Astrocyte of the spinal cord (primary cell): ENCODE results near the gene NR2E1.

Source experiments
- DNase-seq: peaks from one replicate; pipeline ENCODE4 v3.0.0; 2011; ENCODE audit warnings: low read depth, low spot score
- H3K4me3 ChIP-seq: 2 replicates; pipeline ENCODE4 v1.5.1; 2011; ENCODE audit warnings: low read depth, mild to moderate bottlenecking, low read length, moderate library complexity
- in situ Hi-C: cut with HindIII; loops from 2 replicates; pipeline ENCODE4 v1.10.0; 2017; ENCODE audit warnings: low sequenced_read_pairs
- TF ChIP-seq, protein P1 (sequence below): IDR thresholded peaks from 2 replicates; pipeline ENCODE4 v1.5.1; 2012; ENCODE audit warnings: low read depth, mild to moderate bottlenecking, low read length, inconsistent platforms

The NR2E1 gene

DNA sequence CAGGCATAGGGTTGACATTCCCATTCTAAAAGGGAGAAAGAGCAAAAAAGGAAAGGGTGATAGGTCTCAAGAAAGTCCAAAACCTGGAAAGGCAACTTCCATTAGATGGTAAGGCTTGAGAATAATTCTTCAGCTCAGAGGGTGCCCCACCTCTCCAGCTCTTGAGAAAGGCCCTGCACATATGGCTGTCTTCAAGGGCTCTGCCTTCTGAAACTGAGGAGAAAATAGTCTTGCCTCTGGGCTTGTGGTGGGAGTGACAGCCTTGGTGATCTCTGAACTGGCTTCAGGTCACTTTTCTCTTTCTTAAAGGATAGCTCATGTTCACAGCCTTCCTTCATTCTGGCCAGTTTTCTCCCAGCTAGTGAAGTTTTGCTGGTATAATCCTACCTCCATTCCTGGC is 35.6 kb upstream of the NR2E1 start:
- TF ChIP-seq, protein P1, sequence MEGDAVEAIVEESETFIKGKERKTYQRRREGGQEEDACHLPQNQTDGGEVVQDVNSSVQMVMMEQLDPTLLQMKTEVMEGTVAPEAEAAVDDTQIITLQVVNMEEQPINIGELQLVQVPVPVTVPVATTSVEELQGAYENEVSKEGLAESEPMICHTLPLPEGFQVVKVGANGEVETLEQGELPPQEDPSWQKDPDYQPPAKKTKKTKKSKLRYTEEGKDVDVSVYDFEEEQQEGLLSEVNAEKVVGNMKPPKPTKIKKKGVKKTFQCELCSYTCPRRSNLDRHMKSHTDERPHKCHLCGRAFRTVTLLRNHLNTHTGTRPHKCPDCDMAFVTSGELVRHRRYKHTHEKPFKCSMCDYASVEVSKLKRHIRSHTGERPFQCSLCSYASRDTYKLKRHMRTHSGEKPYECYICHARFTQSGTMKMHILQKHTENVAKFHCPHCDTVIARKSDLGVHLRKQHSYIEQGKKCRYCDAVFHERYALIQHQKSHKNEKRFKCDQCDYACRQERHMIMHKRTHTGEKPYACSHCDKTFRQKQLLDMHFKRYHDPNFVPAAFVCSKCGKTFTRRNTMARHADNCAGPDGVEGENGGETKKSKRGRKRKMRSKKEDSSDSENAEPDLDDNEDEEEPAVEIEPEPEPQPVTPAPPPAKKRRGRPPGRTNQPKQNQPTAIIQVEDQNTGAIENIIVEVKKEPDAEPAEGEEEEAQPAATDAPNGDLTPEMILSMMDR, result no peak
- in situ Hi-C loops, result no loop called here
- no peak for DNase-seq
- no peak overlapping the region for H3K4me3 ChIP-seq

DNA sequence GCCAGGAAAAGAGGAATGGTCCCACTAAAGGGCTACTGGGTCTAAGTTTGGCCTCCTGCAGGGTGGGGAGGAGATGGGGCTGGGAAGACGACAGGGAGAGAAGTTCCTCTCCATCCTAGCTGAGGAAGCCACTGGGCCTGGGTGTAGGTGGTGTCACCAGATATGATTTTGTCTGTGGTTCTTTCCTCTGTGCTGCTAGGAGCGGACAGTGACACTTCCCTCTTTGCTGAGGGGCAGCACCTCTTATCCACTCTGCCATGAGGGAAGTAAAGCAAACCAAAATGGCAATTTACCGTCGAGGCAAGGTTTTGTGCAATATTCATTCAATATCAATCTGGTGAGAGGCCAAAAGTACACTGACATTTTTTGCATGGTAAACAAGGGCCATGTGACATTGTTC is 33.0 kb upstream of the NR2E1 start:
- no peak for DNase-seq
- TF ChIP-seq, protein P1, result no peak
- in situ Hi-C loops, result no loop called here
- H3K4me3 ChIP-seq, result no peak overlapping the region

DNA sequence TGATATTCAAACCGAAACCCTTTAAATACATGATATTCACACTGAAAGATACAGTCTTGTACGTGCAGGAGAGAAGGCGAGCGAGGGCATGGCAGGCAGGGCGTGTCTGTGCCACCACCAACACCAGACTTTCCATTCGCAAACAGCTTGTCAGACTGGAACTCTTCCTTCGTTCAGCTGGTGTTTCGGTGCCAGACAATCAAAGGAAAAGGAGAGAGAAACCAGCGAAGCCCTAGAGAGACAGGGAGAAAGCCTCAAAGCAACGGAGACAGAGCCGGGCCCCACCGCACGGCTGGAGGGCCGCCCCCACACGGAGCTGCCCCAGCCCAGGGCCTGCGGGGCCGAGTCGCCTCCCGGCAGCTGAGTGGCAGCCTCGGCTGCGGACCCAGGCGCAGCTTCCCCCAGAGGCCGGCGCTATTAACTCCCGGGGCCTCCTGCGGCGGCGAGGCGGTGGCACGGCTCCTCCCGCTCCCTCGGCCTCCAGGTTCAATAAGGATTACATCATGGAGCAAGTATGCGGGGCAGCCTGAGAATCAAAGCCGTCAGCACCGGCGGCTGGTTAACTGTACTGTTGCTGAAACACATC is 32.1 kb upstream of the NR2E1 start:
- in situ Hi-C loops, result no loop called here
- peak; percentile 85 for DNase-seq
- peak overlapping the region; percentile 29 for H3K4me3 ChIP-seq
- TF ChIP-seq, protein P1, result no peak

DNA sequence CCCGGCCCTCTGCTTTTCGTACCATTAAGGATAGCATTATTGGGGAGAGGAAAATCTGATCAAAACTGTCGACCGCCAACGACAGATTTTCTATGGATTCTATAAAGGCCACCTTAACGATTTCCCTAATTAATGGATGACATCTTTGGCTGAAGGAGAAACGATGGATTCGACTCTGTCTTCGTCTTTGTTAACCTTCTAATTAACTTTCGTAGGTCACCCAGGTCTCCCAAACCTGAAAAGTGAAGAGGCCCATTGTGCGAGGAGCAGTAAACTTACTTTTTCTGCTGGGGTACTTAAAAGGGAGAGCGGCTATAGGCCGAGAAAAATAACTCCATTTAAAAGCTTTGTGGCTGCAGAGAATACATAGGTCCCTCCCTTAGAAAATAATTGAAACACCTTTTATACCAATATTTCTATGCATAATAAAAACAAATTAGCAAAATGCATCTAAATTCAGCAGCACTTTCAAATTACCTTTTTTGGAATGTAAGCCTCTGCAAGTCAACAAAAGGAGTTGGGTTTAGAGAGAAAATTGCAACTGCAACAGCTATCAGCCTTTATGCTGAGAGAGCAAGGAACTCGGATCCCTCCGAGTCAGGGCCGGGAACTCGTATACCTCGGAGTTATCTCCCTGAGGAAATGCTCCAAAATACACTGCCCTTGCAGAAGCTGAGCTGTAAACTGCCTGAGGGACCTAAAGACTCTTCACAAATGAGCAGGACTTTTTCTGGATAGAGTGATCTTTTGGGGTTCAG is 31.4 kb upstream of the NR2E1 start:
- no peak for DNase-seq
- TF ChIP-seq, protein P1, result no peak
- H3K4me3 ChIP-seq, result peak overlapping the region; percentile 29
- in situ Hi-C loops, result no loop called here

DNA sequence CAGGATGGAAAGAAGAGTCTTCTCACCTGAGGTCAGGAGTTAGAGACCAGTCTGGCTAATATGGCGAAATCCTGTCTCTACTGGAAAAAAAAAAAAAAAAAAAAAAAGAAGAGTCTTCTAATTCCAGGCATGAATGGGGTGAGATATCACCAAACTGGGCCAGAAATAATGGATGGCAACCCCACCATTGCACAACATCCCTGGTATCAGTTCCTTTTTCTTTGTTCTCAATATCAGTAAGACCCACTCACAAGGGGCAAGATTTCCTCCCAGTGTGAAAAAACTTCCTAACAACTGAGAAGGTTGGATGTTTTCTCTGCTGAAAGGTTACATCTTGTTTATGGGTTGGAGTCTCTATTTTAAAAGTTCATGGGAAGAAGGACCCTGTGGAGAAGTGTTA is 23.6 kb upstream of the NR2E1 start:
- TF ChIP-seq, protein P1, result no peak
- DNase-seq, result no peak
- in situ Hi-C loops, result no loop called here
- no peak overlapping the region for H3K4me3 ChIP-seq

DNA sequence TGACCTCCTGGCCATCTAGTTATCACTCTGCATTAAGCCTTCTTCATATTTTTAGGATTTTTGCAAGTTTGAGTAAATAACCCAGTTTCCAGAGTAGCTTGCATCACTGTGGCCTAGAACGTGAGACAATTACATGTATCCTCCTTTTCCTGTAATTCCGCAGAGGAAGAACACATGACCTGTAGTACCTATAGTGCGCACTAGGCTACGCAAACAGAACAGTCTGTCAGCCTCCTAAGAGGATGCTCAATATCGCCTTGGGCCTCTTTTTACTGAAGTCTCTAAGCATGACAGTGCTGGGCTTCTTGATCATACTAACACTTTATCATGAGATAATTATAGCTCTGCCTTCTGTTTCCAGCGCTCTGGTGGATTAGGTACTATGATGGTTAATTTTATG is 20.2 kb upstream of the NR2E1 start:
- DNase-seq, result no peak
- H3K4me3 ChIP-seq, result no peak overlapping the region
- TF ChIP-seq, protein P1, result no peak
- in situ Hi-C loops, result no loop called here
